GM12872 (cell line): Measurements from ENCODE around the gene GCC2.

Experiments used
- CTCF ChIP-seq: IDR thresholded peaks from 3 replicates; pipeline ENCODE4 v1.5.1; 2011; ENCODE audit warnings: low read depth, mild to moderate bottlenecking, low read length, moderate library complexity; ENCODE audit not compliant: insufficient read depth

Gene GCC2

GRCh38 chr2:108447947-108448677, 894 bp upstream of the GCC2 start:
- no peak for TF ChIP-seq CTCF

- TF ChIP-seq CTCF = no peak
Measured at GRCh38 chr2:108449410-108450130, 564 bp downstream of the GCC2 start.

- no peak for TF ChIP-seq CTCF
Measured at GRCh38 chr2:108450863-108451262, 1.9 kb downstream of the GCC2 start.

GRCh38 chr2:108451976-108452375, 3.0 kb downstream of the GCC2 start:
- no peak for TF ChIP-seq CTCF

- no peak for TF ChIP-seq CTCF
Measured at GRCh38 chr2:108454440-108454839, 5.4 kb downstream of the GCC2 start.

- TF ChIP-seq CTCF = no peak
Measured at GRCh38 chr2:108455571-108455970, 6.6 kb downstream of the GCC2 start.

GRCh38 chr2:108458082-108458481, 9.1 kb downstream of the GCC2 start:
- TF ChIP-seq CTCF = no peak
